HCT116 (cell line): ENCODE results near the gene DOCK10. TPM values are rescaled to one million over a fixed set of nuclear protein-coding genes. Genes with fewer than 3 reads are reported as not detected.

Source experiments
- ATAC-seq: fragments of 200-7000 bp; cut with Tn5 transposase; 2 replicates; pipeline ENCODE4 v1.9.1; 2020; ENCODE audit warnings: mild to moderate bottlenecking, moderate library complexity
- BruUV-seq: library from RNA; stranded (reverse); fragments of 400-500 nt; replicated peaks from 2 replicates; lab custom pipeline; 2021; lab: Mats Ljungman, UMichigan
- CTCF ChIA-PET: fragments of 300-600 bp; sonication (Branson Sonifier 250); formaldehyde crosslinking; loops from one replicate; lab custom pipeline; 2021; ENCODE audit warnings: antibody characterized with exemption; lab: Charles Lee
- POLR2A ChIA-PET: fragments of 300-600, 350-600 bp; sonication (Branson Sonifier 250); formaldehyde crosslinking; loops from one replicate; lab custom pipeline; 2021; ENCODE audit warnings: antibody characterized with exemption; lab: Charles Lee
- RAD21 ChIA-PET, 2 experiments: fragments of 300-600 bp; sonication (Branson Sonifier 250); formaldehyde crosslinking; loops; one replicate each; lab custom pipeline; 2023; ENCODE audit warnings: low total read pairs in 2 of 2; ENCODE audit not compliant: uncharacterized antibody in 2 of 2, unreplicated experiment in 2 of 2, low non-redundant PET in 1 of 2; lab: Charles Lee
- DNase-seq: peaks from one replicate; pipeline ENCODE4 v3.0.0-alpha.2; 2010; ENCODE audit warnings: low read depth, low spot score
- H2AFZ ChIP-seq: fragments of 200-600 bp; shearing (Covaris generic), sonication (generic); 2 replicates; pipeline ENCODE4 v1.6.1; 2017; ENCODE audit warnings: low read depth, mixed run types, mixed read lengths, antibody characterized with exemption, low read length; ENCODE audit not compliant: poor library complexity, severe bottlenecking
- H3K27ac ChIP-seq: 2 replicates; pipeline ENCODE4 v1.5.1; 2012; ENCODE audit warnings: low read depth, low read length
- H3K27me3 ChIP-seq: fragments of 200-600 bp; sonication (generic); 2 replicates; pipeline ENCODE4 v1.6.1; 2016; ENCODE audit warnings: mixed run types, low read length, mixed read lengths; ENCODE audit not compliant: insufficient read depth
- H3K36me3 ChIP-seq, 2 experiments: fragments of 200-500 bp in 1 of 2; fragments of 200-600 bp in 1 of 2; sonication (Bioruptor generic) in 1 of 2; sonication (generic) in 1 of 2; 2 replicates each; pipeline versions ENCODE4 v1.5.1 to v1.6.1; 2014 to 2016; ENCODE audit warnings: low read length in 2 of 2, inconsistent platforms in 1 of 2, mixed read lengths in 1 of 2, mixed run types in 1 of 2; ENCODE audit not compliant: insufficient read depth in 2 of 2, control insufficient read depth in 1 of 2
- H3K4me1 ChIP-seq, 2 experiments: fragments of 200-600 bp in 1 of 2; sonication (generic) in 1 of 2; 2 replicates each; pipeline versions ENCODE4 v1.5.1 to v1.6.1; 2012 to 2017; ENCODE audit warnings: low read length in 2 of 2, inconsistent platforms in 1 of 2, mild to moderate bottlenecking in 1 of 2, mixed read lengths in 1 of 2, mixed run types in 1 of 2, moderate library complexity in 1 of 2; ENCODE audit not compliant: insufficient read depth in 2 of 2, control insufficient read depth in 1 of 2
- H3K4me2 ChIP-seq: fragments of 200-600 bp; sonication (generic); 2 replicates; pipeline ENCODE4 v1.6.1; 2017; ENCODE audit warnings: mixed run types, low read length, mixed read lengths
- H3K4me3 ChIP-seq, 2 experiments: fragments of 200-600 bp in 1 of 2; sonication (generic) in 1 of 2; replicated peaks in 1 of 2; 2 replicates each; pipeline ENCODE4 v1.5.1; 2011 to 2016; ENCODE audit warnings: low read length in 2 of 2, control low read depth in 1 of 2, low read depth in 1 of 2, mild to moderate bottlenecking in 1 of 2, mixed read lengths in 1 of 2, mixed run types in 1 of 2
- H3K79me2 ChIP-seq: fragments of 200-600 bp; sonication (generic); 2 replicates; pipeline ENCODE4 v1.6.1; 2017; ENCODE audit warnings: mild to moderate bottlenecking, mixed run types, low read length, moderate library complexity, mixed read lengths; ENCODE audit not compliant: insufficient read depth
- H3K9ac ChIP-seq: fragments of 200-600 bp; sonication (generic); 2 replicates; pipeline ENCODE4 v1.6.1; 2016; ENCODE audit warnings: low read length, mixed read lengths
- H3K9me2 ChIP-seq: fragments of 200-600 bp; sonication (generic), shearing (Covaris generic); 2 replicates; pipeline ENCODE4 v1.6.1; 2017; ENCODE audit warnings: mixed run types, mild to moderate bottlenecking, moderate library complexity; ENCODE audit not compliant: insufficient read depth
- H3K9me3 ChIP-seq, 2 experiments: fragments of 200-500 bp in 1 of 2; fragments of 200-600 bp in 1 of 2; sonication (Bioruptor generic) in 1 of 2; sonication (generic) in 1 of 2; 2 replicates each; pipeline ENCODE4 v1.6.1; 2014 to 2017; ENCODE audit warnings: low read length in 2 of 2, mixed read lengths in 2 of 2, inconsistent platforms in 1 of 2, low read depth in 1 of 2, mild to moderate bottlenecking in 1 of 2, mixed run types in 1 of 2, moderate library complexity in 1 of 2; ENCODE audit not compliant: control insufficient read depth in 1 of 2, insufficient read depth in 1 of 2
- H4K20me1 ChIP-seq: fragments of 200-600 bp; sonication (generic), shearing (Covaris generic); 2 replicates; pipeline ENCODE4 v1.6.1; 2017; ENCODE audit warnings: mixed run types, mild to moderate bottlenecking, moderate library complexity; ENCODE audit not compliant: insufficient read depth
- CBX3 ChIP-seq: IDR thresholded peaks from 2 replicates; pipeline ENCODE4 v1.6.1; 2012; ENCODE audit warnings: low read depth
- CEBPB ChIP-seq: IDR thresholded peaks from 2 replicates; pipeline ENCODE4 v1.6.1; 2012; ENCODE audit warnings: low read depth
- EGR1 ChIP-seq: IDR thresholded peaks from 2 replicates; pipeline ENCODE4 v1.6.1; 2012; ENCODE audit warnings: low read depth
- ELF1 ChIP-seq: IDR thresholded peaks from 2 replicates; pipeline ENCODE4 v1.6.1; 2012; ENCODE audit warnings: low read depth, borderline replicate concordance
- EZH2phosphoT487 ChIP-seq: fragments of 200-600 bp; IDR thresholded peaks from 2 replicates; pipeline ENCODE4 v1.6.1; 2018; ENCODE audit warnings: antibody characterized with exemption, borderline replicate concordance
- FOSL1 ChIP-seq: IDR thresholded peaks from 2 replicates; pipeline ENCODE4 v1.6.1; 2012; ENCODE audit warnings: low read depth
- POLR2AphosphoS5 ChIP-seq: IDR thresholded peaks from 2 replicates; pipeline ENCODE4 v1.6.1; 2011; ENCODE audit warnings: mild to moderate bottlenecking, low read depth, low read length, moderate library complexity
- RAD21 ChIP-seq: IDR thresholded peaks from 2 replicates; pipeline ENCODE4 v1.6.1; 2012; ENCODE audit warnings: low read depth, mild to moderate bottlenecking
- SRF ChIP-seq: IDR thresholded peaks from 2 replicates; pipeline ENCODE4 v1.6.1; 2012; ENCODE audit warnings: low read depth
- intact Hi-C: fragments of 100-400 bp; cut with micrococcal nuclease; formaldehyde crosslinking; loops from 2 replicates; pipeline ENCODE4 v1.10.0; 2022
- total RNA-seq: library from RNA; stranded (reverse); gene quantifications from one replicate; pipeline ENCODE4 v1.2.1, GENCODE V29; 2021; ENCODE audit not compliant: unreplicated experiment
- TF ChIP-seq, protein P1 (sequence below): IDR thresholded peaks from 2 replicates; pipeline ENCODE4 v1.6.1; 2012; ENCODE audit warnings: low read depth
- TF ChIP-seq, protein P2 (sequence below): IDR thresholded peaks from 2 replicates; pipeline ENCODE4 v1.6.1; 2012

The DOCK10 gene
- total RNA-seq, 1 experiment from 2014 or later = 0.54 TPM

- Histone ChIP-seq H3K4me2 (no peak overlapping the region), H3K36me3 (no peaks in the 10 kb centered on the region), H4K20me1 (no peaks in the 10 kb centered on the region), H2AFZ (no peak overlapping the region), H3K9me2 (no peaks in the 10 kb centered on the region), H3K27ac (no peak overlapping the region), H3K9ac (no peak overlapping the region), H3K4me1 (no peaks in the 10 kb centered on the region), H3K79me2 (no peaks in the 10 kb centered on the region), H3K27me3 (no peaks in the 10 kb centered on the region), H3K4me3 (no peak overlapping the region), H3K9me3 (no peaks in the 10 kb centered on the region)
- RAD21 ChIA-PET = no interaction called here
- intact Hi-C loops = no loop called here
- ATAC-seq = no peak
- no peak for DNase-seq
- no peak for TF ChIP-seq CEBPB
- POLR2A ChIA-PET = no interaction called here
- no TSS peak for BruUV-seq
- CTCF ChIA-PET = no interaction called here
Measured at GRCh38 chr2:225033440-225034318, 8.6 kb downstream of the DOCK10 start.

- Histone ChIP-seq H3K9me3 (no peaks in the 10 kb centered on the region), H3K4me2 (no peak overlapping the region), H3K4me1 (no peaks in the 10 kb centered on the region), H3K9ac (no peak overlapping the region), H2AFZ (no peak overlapping the region), H3K4me3 (no peak overlapping the region)
- no TSS peak for BruUV-seq
- CTCF ChIA-PET = no interaction called here
- POLR2A ChIA-PET = no interaction called here
- no peak for TF ChIP-seq ELF1
- no peak for TF ChIP-seq CBX3
- TF ChIP-seq, protein P1, sequence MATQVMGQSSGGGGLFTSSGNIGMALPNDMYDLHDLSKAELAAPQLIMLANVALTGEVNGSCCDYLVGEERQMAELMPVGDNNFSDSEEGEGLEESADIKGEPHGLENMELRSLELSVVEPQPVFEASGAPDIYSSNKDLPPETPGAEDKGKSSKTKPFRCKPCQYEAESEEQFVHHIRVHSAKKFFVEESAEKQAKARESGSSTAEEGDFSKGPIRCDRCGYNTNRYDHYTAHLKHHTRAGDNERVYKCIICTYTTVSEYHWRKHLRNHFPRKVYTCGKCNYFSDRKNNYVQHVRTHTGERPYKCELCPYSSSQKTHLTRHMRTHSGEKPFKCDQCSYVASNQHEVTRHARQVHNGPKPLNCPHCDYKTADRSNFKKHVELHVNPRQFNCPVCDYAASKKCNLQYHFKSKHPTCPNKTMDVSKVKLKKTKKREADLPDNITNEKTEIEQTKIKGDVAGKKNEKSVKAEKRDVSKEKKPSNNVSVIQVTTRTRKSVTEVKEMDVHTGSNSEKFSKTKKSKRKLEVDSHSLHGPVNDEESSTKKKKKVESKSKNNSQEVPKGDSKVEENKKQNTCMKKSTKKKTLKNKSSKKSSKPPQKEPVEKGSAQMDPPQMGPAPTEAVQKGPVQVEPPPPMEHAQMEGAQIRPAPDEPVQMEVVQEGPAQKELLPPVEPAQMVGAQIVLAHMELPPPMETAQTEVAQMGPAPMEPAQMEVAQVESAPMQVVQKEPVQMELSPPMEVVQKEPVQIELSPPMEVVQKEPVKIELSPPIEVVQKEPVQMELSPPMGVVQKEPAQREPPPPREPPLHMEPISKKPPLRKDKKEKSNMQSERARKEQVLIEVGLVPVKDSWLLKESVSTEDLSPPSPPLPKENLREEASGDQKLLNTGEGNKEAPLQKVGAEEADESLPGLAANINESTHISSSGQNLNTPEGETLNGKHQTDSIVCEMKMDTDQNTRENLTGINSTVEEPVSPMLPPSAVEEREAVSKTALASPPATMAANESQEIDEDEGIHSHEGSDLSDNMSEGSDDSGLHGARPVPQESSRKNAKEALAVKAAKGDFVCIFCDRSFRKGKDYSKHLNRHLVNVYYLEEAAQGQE = no peak
- TF ChIP-seq RAD21 = no peak
- TF ChIP-seq EZH2phosphoT487 = no peak
- no peak for TF ChIP-seq EGR1
- no peak for TF ChIP-seq POLR2AphosphoS5
- no peak for TF ChIP-seq SRF
- TF ChIP-seq, protein P2, sequence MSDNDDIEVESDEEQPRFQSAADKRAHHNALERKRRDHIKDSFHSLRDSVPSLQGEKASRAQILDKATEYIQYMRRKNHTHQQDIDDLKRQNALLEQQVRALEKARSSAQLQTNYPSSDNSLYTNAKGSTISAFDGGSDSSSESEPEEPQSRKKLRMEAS = no peak
- no peak for TF ChIP-seq FOSL1
- TF ChIP-seq CEBPB = no peak
- TF ChIP-seq, all 23 proteins: peak for 0
- DNase-seq (no peak), ATAC-seq (no peak)
- Histone ChIP-seq H3K36me3 (no peaks in the 10 kb centered on the region), H3K27me3 (no peaks in the 10 kb centered on the region), H3K9me2 (no peaks in the 10 kb centered on the region), H3K79me2 (no peaks in the 10 kb centered on the region), H4K20me1 (no peaks in the 10 kb centered on the region), H3K27ac (no peak overlapping the region)
- intact Hi-C loops = no loop called here
- RAD21 ChIA-PET = no interaction called here
Measured at GRCh38 chr2:225032246-225032645, 10.0 kb downstream of the DOCK10 start.
